Mesenchymal stem cell (in vitro differentiated cells and primary cell): ENCODE results near the gene ADCY10.

ENCODE experiments used
- DNase-seq: peaks from one replicate; pipeline ENCODE4 v3.0.0-alpha.2; 2013
- H2AFZ ChIP-seq: one replicate; pipeline ENCODE4 v1.6.1; 2013; ENCODE audit warnings: low read depth, mild to moderate bottlenecking, control low read depth, inconsistent platforms, low read length, moderate library complexity
- H2AK5ac ChIP-seq: 2 replicates; pipeline ENCODE4 v1.6.1; 2013; ENCODE audit warnings: low read length, moderate library complexity, mild to moderate bottlenecking, inconsistent platforms; ENCODE audit not compliant: severe bottlenecking
- H2BK120ac ChIP-seq: one replicate; pipeline ENCODE4 v1.6.1; 2013; ENCODE audit warnings: low read depth, mild to moderate bottlenecking, inconsistent platforms, low read length, moderate library complexity
- H2BK12ac ChIP-seq, 2 experiments: one replicate each; pipeline ENCODE4 v1.6.1; 2013; ENCODE audit warnings: inconsistent platforms in 2 of 2, low read length in 2 of 2, mild to moderate bottlenecking in 2 of 2, moderate library complexity in 2 of 2, control low read depth in 1 of 2
- H2BK15ac ChIP-seq: one replicate; pipeline ENCODE4 v1.6.1; 2013; ENCODE audit warnings: mild to moderate bottlenecking, low read depth, inconsistent platforms; ENCODE audit not compliant: poor library complexity, severe bottlenecking
- H2BK5ac ChIP-seq: 2 replicates; pipeline ENCODE4 v1.6.1; 2013; ENCODE audit warnings: low read depth, mild to moderate bottlenecking, low read length, control low read depth, inconsistent platforms; ENCODE audit not compliant: poor library complexity, severe bottlenecking
- H3K14ac ChIP-seq, 2 experiments: one replicate each; pipeline ENCODE4 v1.6.1; 2013; ENCODE audit warnings: inconsistent platforms in 2 of 2, low read length in 2 of 2, control low read depth in 1 of 2, mild to moderate bottlenecking in 1 of 2, moderate library complexity in 1 of 2
- H3K18ac ChIP-seq, 2 experiments: one replicate each; pipeline ENCODE4 v1.6.1; 2013; ENCODE audit warnings: inconsistent platforms in 2 of 2, low read length in 2 of 2, control low read depth in 1 of 2, low read depth in 1 of 2, mild to moderate bottlenecking in 1 of 2
- H3K23ac ChIP-seq, 2 experiments: one replicate each; pipeline ENCODE4 v1.6.1; 2013; ENCODE audit warnings: inconsistent platforms in 2 of 2, low read length in 2 of 2, mild to moderate bottlenecking in 2 of 2, moderate library complexity in 2 of 2, control low read depth in 1 of 2
- H3K27ac ChIP-seq: 2 replicates; pipeline ENCODE4 v1.5.1; 2013; ENCODE audit warnings: mild to moderate bottlenecking, moderate library complexity, low read length, control low read depth, inconsistent platforms; ENCODE audit not compliant: poor library complexity, severe bottlenecking
- H3K27me3 ChIP-seq, 2 experiments: 2 replicates each; pipeline versions ENCODE4 v1.6.1 to v1.7.0; 2013; ENCODE audit warnings: low read length in 2 of 2, mild to moderate bottlenecking in 2 of 2, moderate library complexity in 2 of 2, control low read depth in 1 of 2, inconsistent platforms in 1 of 2; ENCODE audit not compliant: control insufficient read depth in 1 of 2, insufficient read depth in 1 of 2
- H3K36me3 ChIP-seq, 2 experiments: 2 replicates each; pipeline versions ENCODE4 v1.6.1 to v1.7.0; 2013; ENCODE audit warnings: low read length in 2 of 2, control low read depth in 1 of 2, inconsistent platforms in 1 of 2, low read depth in 1 of 2, mild to moderate bottlenecking in 1 of 2; ENCODE audit not compliant: insufficient read depth in 2 of 2, control insufficient read depth in 1 of 2
- H3K4ac ChIP-seq, 2 experiments: one replicate each; pipeline ENCODE4 v1.6.1; 2013; ENCODE audit warnings: inconsistent platforms in 2 of 2, low read length in 2 of 2, mild to moderate bottlenecking in 2 of 2, moderate library complexity in 2 of 2, control low read depth in 1 of 2, low read depth in 1 of 2
- H3K4me1 ChIP-seq: 2 replicates; pipeline ENCODE4 v1.6.1; 2013; ENCODE audit warnings: low read depth, low read length, control low read depth; ENCODE audit not compliant: control insufficient read depth, insufficient read depth
- H3K4me2 ChIP-seq: 2 replicates; pipeline ENCODE4 v1.6.1; 2013; ENCODE audit warnings: low read length, mild to moderate bottlenecking, inconsistent platforms; ENCODE audit not compliant: poor library complexity, severe bottlenecking
- H3K4me3 ChIP-seq, 2 experiments: 2 replicates each; pipeline versions ENCODE4 v1.5.1 to v1.7.0; 2013; ENCODE audit warnings: low read length in 2 of 2, mild to moderate bottlenecking in 2 of 2, control low read depth in 1 of 2, low read depth in 1 of 2; ENCODE audit not compliant: insufficient read depth in 1 of 2
- H3K79me1 ChIP-seq: replicated peaks from 2 replicates; pipeline ENCODE4 v1.6.1; 2013; ENCODE audit warnings: mild to moderate bottlenecking, control low read depth, low read length, inconsistent platforms; ENCODE audit not compliant: poor library complexity, severe bottlenecking
- H3K9ac ChIP-seq: 2 replicates; pipeline ENCODE4 v1.7.0; 2013; ENCODE audit warnings: mild to moderate bottlenecking, low read length, moderate library complexity
- H3K9me3 ChIP-seq: 2 replicates; pipeline ENCODE4 v1.7.0; 2013; ENCODE audit warnings: mild to moderate bottlenecking, low read length; ENCODE audit not compliant: control insufficient read depth
- H4K8ac ChIP-seq: one replicate; pipeline ENCODE4 v1.6.1; 2013; ENCODE audit warnings: inconsistent platforms, mild to moderate bottlenecking, low read length, moderate library complexity
- H4K91ac ChIP-seq: one replicate; pipeline ENCODE4 v1.6.1; 2013; ENCODE audit warnings: mild to moderate bottlenecking, low read length, inconsistent platforms
- WGBS: methylation state at CpG from one replicate; pipeline ENCODE4 v1.1.7; 2013; ENCODE audit warnings: mixed read lengths; 5-methylcytosine and 5-hydroxymethylcytosine counted together

The ADCY10 gene

GRCh38 chr1:167900907-167901306 is 13.0 kb downstream of the ADCY10 start:
- H3K36me3 ChIP-seq: no peaks in the 10 kb centered on the region
- no peak for DNase-seq
- H2BK12ac ChIP-seq: no peak overlapping the region
- no peaks in the 10 kb centered on the region for H3K27me3 ChIP-seq
- H2BK120ac ChIP-seq: no peak overlapping the region
- no CpG with 5 or more reads among the region's 4 CpGs for WGBS
- H2AFZ ChIP-seq: no peak overlapping the region
- no peaks in the 10 kb centered on the region for H3K9me3 ChIP-seq
- H3K14ac ChIP-seq: no peak overlapping the region
- no peak overlapping the region for H3K27ac ChIP-seq
- peaks cover 3% of the 10 kb centered on the region for H3K4me1 ChIP-seq
- no peak overlapping the region for H2BK15ac ChIP-seq
- H3K79me1 ChIP-seq: no peaks in the 10 kb centered on the region
- no peak overlapping the region for H3K9ac ChIP-seq
- no peak overlapping the region for H3K4me3 ChIP-seq
- no peak overlapping the region for H2BK5ac ChIP-seq
- no peak overlapping the region for H2AK5ac ChIP-seq
- H3K4ac ChIP-seq: no peak overlapping the region
- no peak overlapping the region for H4K91ac ChIP-seq
- no peak overlapping the region for H3K4me2 ChIP-seq
- H3K23ac ChIP-seq: no peak overlapping the region
- H3K18ac ChIP-seq: no peak overlapping the region
- no peak overlapping the region for H4K8ac ChIP-seq

- no peaks in the 10 kb centered on the region for H3K27me3 ChIP-seq
- H3K79me1 ChIP-seq: no peaks in the 10 kb centered on the region
- no peak overlapping the region for H2AFZ ChIP-seq
- peak overlapping the region; percentile 50 for H4K91ac ChIP-seq
- no peak overlapping the region for H2BK12ac ChIP-seq
- H3K4me1 ChIP-seq: no peaks in the 10 kb centered on the region
- no peaks in the 10 kb centered on the region for H3K36me3 ChIP-seq
- H3K27ac ChIP-seq: no peak overlapping the region
- no peak overlapping the region for H3K4me2 ChIP-seq
- DNase-seq: no peak
- no peak overlapping the region for H2BK5ac ChIP-seq
- H3K4me3 ChIP-seq: no peak overlapping the region
- WGBS: 95% methylated on average over 4 of the region's 4 CpGs
- H3K18ac ChIP-seq: no peak overlapping the region
- H3K23ac ChIP-seq: peak overlapping the region in 1 of 2 experiments; percentile 79
- no peak overlapping the region for H4K8ac ChIP-seq
- H2BK15ac ChIP-seq: no peak overlapping the region
- no peak overlapping the region for H2BK120ac ChIP-seq
- H3K9ac ChIP-seq: peak overlapping the region; percentile 37
- no peak overlapping the region for H3K14ac ChIP-seq
- no peak overlapping the region for H2AK5ac ChIP-seq
- no peaks in the 10 kb centered on the region for H3K9me3 ChIP-seq
- H3K4ac ChIP-seq: no peak overlapping the region
Observed at GRCh38 chr1:167899253-167899681, 14.7 kb downstream of the ADCY10 start.

GRCh38 chr1:167898578-167899222 is 15.2 kb downstream of the ADCY10 start:
- Histone ChIP-seq H3K4ac (no peak overlapping the region), H3K27me3 (no peaks in the 10 kb centered on the region), H3K4me1 (no peaks in the 10 kb centered on the region), H2BK120ac (no peak overlapping the region), H2BK12ac (no peak overlapping the region), H3K9ac (peak overlapping the region; percentile 37), H2BK15ac (no peak overlapping the region), H2BK5ac (no peak overlapping the region), H3K9me3 (no peaks in the 10 kb centered on the region), H4K91ac (no peak overlapping the region), H3K27ac (no peak overlapping the region), H4K8ac (no peak overlapping the region), H3K79me1 (no peaks in the 10 kb centered on the region), H3K18ac (no peak overlapping the region), H2AK5ac (no peak overlapping the region), H3K23ac (no peak overlapping the region), H3K14ac (no peak overlapping the region), H3K36me3 (no peaks in the 10 kb centered on the region), H3K4me3 (no peak overlapping the region), H3K4me2 (no peak overlapping the region), H2AFZ (no peak overlapping the region)
- DNase-seq: no peak
- WGBS: 98% methylated on average over 7 of the region's 9 CpGs

DNA sequence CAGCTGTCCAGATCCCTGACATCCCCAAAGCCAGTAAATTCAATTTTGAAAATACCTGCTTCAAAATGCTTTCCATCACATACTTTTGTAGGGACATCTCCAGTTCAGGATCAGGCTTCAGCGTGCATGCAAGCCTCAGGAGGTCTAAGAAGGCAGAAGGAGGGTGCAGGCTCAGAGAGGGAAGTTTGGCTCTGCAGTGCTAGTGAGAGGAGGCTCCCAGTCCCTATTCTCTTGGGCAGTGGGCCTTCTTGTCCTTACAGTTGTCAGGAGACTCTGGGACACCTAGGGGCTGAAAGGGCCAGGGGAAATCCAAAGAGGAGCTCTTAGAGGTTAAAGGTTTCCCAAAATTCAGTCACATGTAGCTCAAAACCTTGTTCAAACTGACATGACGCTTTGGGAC is 20.1 kb downstream of the ADCY10 start:
- no peak overlapping the region for H3K4me2 ChIP-seq
- no peak overlapping the region for H2BK12ac ChIP-seq
- no peak for DNase-seq
- H4K8ac ChIP-seq: no peak overlapping the region
- H3K18ac ChIP-seq: no peak overlapping the region
- no peak overlapping the region for H3K23ac ChIP-seq
- no peak overlapping the region for H2AFZ ChIP-seq
- WGBS: 86% methylated on average over 2 of the region's 2 CpGs
- no peaks in the 10 kb centered on the region for H3K79me1 ChIP-seq
- H3K4me3 ChIP-seq: no peak overlapping the region
- no peak overlapping the region for H3K27ac ChIP-seq
- H3K4me1 ChIP-seq: no peaks in the 10 kb centered on the region
- no peak overlapping the region for H2BK15ac ChIP-seq
- no peaks in the 10 kb centered on the region for H3K36me3 ChIP-seq
- no peaks in the 10 kb centered on the region for H3K9me3 ChIP-seq
- H3K14ac ChIP-seq: no peak overlapping the region
- no peak overlapping the region for H2BK120ac ChIP-seq
- H2AK5ac ChIP-seq: no peak overlapping the region
- no peak overlapping the region for H4K91ac ChIP-seq
- H3K27me3 ChIP-seq: no peaks in the 10 kb centered on the region
- H3K9ac ChIP-seq: no peak overlapping the region
- H2BK5ac ChIP-seq: no peak overlapping the region
- H3K4ac ChIP-seq: no peak overlapping the region
